SK-N-SH (cell line): ENCODE data around the gene PPP1R3G. TPM values are rescaled to one million over a fixed set of nuclear protein-coding genes. Genes with fewer than 3 reads are reported as not detected.

Experiments
- CTCF ChIA-PET: fragments of 300-600, 350-600 bp; formaldehyde crosslinking; extraction: SDS; loops from one replicate; lab custom pipeline; 2021; lab: Yijun Ruan, JAX
- POLR2A ChIA-PET: fragments of 350-600 bp; sonication (Branson Sonifier 250); formaldehyde crosslinking; extraction: SDS; loops from one replicate; lab custom pipeline; 2020; ENCODE audit warnings: antibody characterized with exemption, inconsistent platforms; lab: Yijun Ruan, JAX
- DNase-seq: peaks from one replicate; pipeline ENCODE4 v3.0.0; 2012
- H2AFZ ChIP-seq: fragments of 200-600 bp; sonication (generic); 2 replicates; pipeline ENCODE4 v1.8.1; 2016; ENCODE audit warnings: antibody characterized with exemption, mild to moderate bottlenecking, low read depth
- H3F3A ChIP-seq: fragments of 200-600 bp; sonication (generic); replicated peaks from 2 replicates; pipeline ENCODE3; 2016; ENCODE audit warnings: antibody characterized with exemption, mild to moderate bottlenecking; ENCODE audit not compliant: insufficient read depth
- H3K27ac ChIP-seq, 2 experiments: fragments of 200-500 bp in 1 of 2; fragments of 200-600 bp in 1 of 2; sonication (Bioruptor generic) in 1 of 2; sonication (generic), shearing (Covaris generic) in 1 of 2; 2 replicates each; pipeline versions ENCODE4 v1.5.1 to v1.6.1; 2014 to 2016; ENCODE audit warnings: low read depth in 2 of 2, inconsistent platforms in 1 of 2, low read length in 1 of 2, mild to moderate bottlenecking in 1 of 2, mixed read lengths in 1 of 2
- H3K27me3 ChIP-seq: fragments of 200-600 bp; sonication (generic), shearing (Covaris generic); 2 replicates; pipeline ENCODE4 v1.6.1; 2016; ENCODE audit warnings: mixed run types; ENCODE audit not compliant: insufficient read depth
- H3K36me3 ChIP-seq, 2 experiments: fragments of 200-500 bp in 1 of 2; fragments of 200-600 bp in 1 of 2; sonication (Bioruptor generic) in 1 of 2; sonication (generic) in 1 of 2; replicated peaks in 1 of 2; 2 replicates each; pipeline versions ENCODE3 to v1.5.1; 2014 to 2016; ENCODE audit warnings: low read length in 1 of 2, mild to moderate bottlenecking in 1 of 2; ENCODE audit not compliant: insufficient read depth in 2 of 2, control insufficient read depth in 1 of 2
- H3K4me1 ChIP-seq, 2 experiments: fragments of 200-500 bp in 1 of 2; fragments of 200-600 bp in 1 of 2; sonication (Bioruptor generic) in 1 of 2; sonication (generic), shearing (Covaris generic) in 1 of 2; 2 replicates each; pipeline versions ENCODE4 v1.5.1 to v1.6.1; 2014 to 2016; ENCODE audit warnings: low read depth in 1 of 2, low read length in 1 of 2, mixed run types in 1 of 2; ENCODE audit not compliant: insufficient read depth in 2 of 2, control insufficient read depth in 1 of 2
- H3K4me2 ChIP-seq: fragments of 200-600 bp; sonication (generic), shearing (Covaris generic); 2 replicates; pipeline ENCODE4 v1.6.1; 2017; ENCODE audit warnings: mixed run types
- H3K4me3 ChIP-seq, 2 experiments: fragments of 200-500 bp in 1 of 2; fragments of 200-600 bp in 1 of 2; sonication (Bioruptor generic) in 1 of 2; sonication (generic), shearing (Covaris generic) in 1 of 2; 2 replicates each; pipeline versions ENCODE4 v1.5.1 to v1.8.1; 2014 to 2016; ENCODE audit warnings: low read depth in 2 of 2, inconsistent platforms in 1 of 2, low read length in 1 of 2, mild to moderate bottlenecking in 1 of 2, mixed read lengths in 1 of 2, moderate library complexity in 1 of 2
- H3K79me2 ChIP-seq: fragments of 200-600 bp; sonication (generic); 2 replicates; pipeline ENCODE4 v1.8.1; 2017; ENCODE audit warnings: mild to moderate bottlenecking; ENCODE audit not compliant: insufficient read depth
- H3K9ac ChIP-seq: fragments of 200-600 bp; sonication (generic); 2 replicates; pipeline ENCODE4 v1.6.1; 2017; ENCODE audit warnings: mixed run types
- H3K9me2 ChIP-seq: fragments of 200-600 bp; sonication (generic); 2 replicates; pipeline ENCODE4 v1.6.1; 2017; ENCODE audit warnings: mixed run types
- H3K9me3 ChIP-seq: fragments of 200-600 bp; sonication (generic); 2 replicates; pipeline ENCODE4 v1.6.1; 2017; ENCODE audit warnings: mixed run types, mild to moderate bottlenecking, moderate library complexity
- H4K20me1 ChIP-seq: fragments of 200-600 bp; sonication (generic); 2 replicates; pipeline ENCODE4 v1.6.1; 2017; ENCODE audit warnings: mild to moderate bottlenecking, mixed run types; ENCODE audit not compliant: insufficient read depth
- CHD2 ChIP-seq: fragments of 150-350 bp; IDR thresholded peaks from 2 replicates; pipeline ENCODE4 v1.6.1; 2018; ENCODE audit warnings: low read length; ENCODE audit not compliant: partially characterized antibody
- ELF1 ChIP-seq: IDR thresholded peaks from 2 replicates; pipeline ENCODE4 v1.4.0; 2012
- EZH2phosphoT487 ChIP-seq: fragments of 200-600 bp; sonication (generic); IDR thresholded peaks from 2 replicates; pipeline ENCODE4 v1.6.1; 2017; ENCODE audit warnings: low read depth, mixed run types, mild to moderate bottlenecking, antibody characterized with exemption, moderate library complexity, borderline replicate concordance
- FOSL2 ChIP-seq: IDR thresholded peaks from 2 replicates; pipeline ENCODE4 v1.4.0; 2012; ENCODE audit warnings: low read depth, mild to moderate bottlenecking, moderate library complexity, borderline replicate concordance
- FOXJ3 ChIP-seq: sonication (generic); formaldehyde crosslinking; IDR thresholded peaks from 2 replicates; pipeline ENCODE4 v1.5.1; 2020; ENCODE audit warnings: mild to moderate bottlenecking, missing genetic modification reagents
- JUND ChIP-seq: IDR thresholded peaks from 2 replicates; pipeline ENCODE4 v1.4.0; 2012
- NFIC ChIP-seq: IDR thresholded peaks from 2 replicates; pipeline ENCODE4 v1.4.0; 2012; ENCODE audit warnings: borderline replicate concordance
- PBX3 ChIP-seq: IDR thresholded peaks from 2 replicates; pipeline ENCODE4; 2012
- RAD21 ChIP-seq: IDR thresholded peaks from 2 replicates; pipeline ENCODE4 v1.6.1; 2012; ENCODE audit warnings: mild to moderate bottlenecking, low read length
- RFX5 ChIP-seq: IDR thresholded peaks from 2 replicates; pipeline ENCODE4 v1.6.1; 2012; ENCODE audit warnings: mild to moderate bottlenecking, improper control_type of control experiment, low read length
- SIN3A ChIP-seq: IDR thresholded peaks from 2 replicates; pipeline ENCODE4 v1.6.1; 2012; ENCODE audit warnings: low read depth, mild to moderate bottlenecking, low read length, moderate library complexity, borderline replicate concordance
- SMC3 ChIP-seq: IDR thresholded peaks from 2 replicates; pipeline ENCODE4 v1.6.1; 2012; ENCODE audit warnings: low read depth, low read length, improper control_type of control experiment
- TEAD4 ChIP-seq: IDR thresholded peaks from 2 replicates; pipeline ENCODE4 v1.4.0; 2012; ENCODE audit warnings: mild to moderate bottlenecking, borderline replicate concordance; ENCODE audit not compliant: insufficient read depth
- ZBTB33 ChIP-seq: IDR thresholded peaks from 2 replicates; pipeline ENCODE4 v1.4.0; 2012; ENCODE audit warnings: low read depth, borderline replicate concordance
- WGBS: methylation state at CpG from one replicate; pipeline ENCODE4 v1.1.6; 2017; ENCODE audit warnings: low lambda C conversion rate; 5-methylcytosine and 5-hydroxymethylcytosine counted together
- polyA plus RNA-seq, 3 experiments: library from polyadenylated mRNA; depleted of rRNA; stranded (reverse); fragments of >200 nt; gene quantifications; 2 replicates each; pipeline ENCODE4 v1.2.3, GENCODE V29; 2012
- TF ChIP-seq, protein P1 (sequence below): IDR thresholded peaks from 2 replicates; pipeline ENCODE4 v1.4.0; 2012; ENCODE audit warnings: low read depth
- TF ChIP-seq, protein P2 (sequence below): fragments of 200-600 bp; sonication (generic); IDR thresholded peaks from 2 replicates; pipeline ENCODE4 v1.6.1; 2017; ENCODE audit warnings: antibody characterized with exemption, mild to moderate bottlenecking, moderate library complexity

PPP1R3G gene
- polyA plus RNA-seq, 1 of the 3 experiments (the other 2 are of a cell fraction): 0.10 TPM

DNA sequence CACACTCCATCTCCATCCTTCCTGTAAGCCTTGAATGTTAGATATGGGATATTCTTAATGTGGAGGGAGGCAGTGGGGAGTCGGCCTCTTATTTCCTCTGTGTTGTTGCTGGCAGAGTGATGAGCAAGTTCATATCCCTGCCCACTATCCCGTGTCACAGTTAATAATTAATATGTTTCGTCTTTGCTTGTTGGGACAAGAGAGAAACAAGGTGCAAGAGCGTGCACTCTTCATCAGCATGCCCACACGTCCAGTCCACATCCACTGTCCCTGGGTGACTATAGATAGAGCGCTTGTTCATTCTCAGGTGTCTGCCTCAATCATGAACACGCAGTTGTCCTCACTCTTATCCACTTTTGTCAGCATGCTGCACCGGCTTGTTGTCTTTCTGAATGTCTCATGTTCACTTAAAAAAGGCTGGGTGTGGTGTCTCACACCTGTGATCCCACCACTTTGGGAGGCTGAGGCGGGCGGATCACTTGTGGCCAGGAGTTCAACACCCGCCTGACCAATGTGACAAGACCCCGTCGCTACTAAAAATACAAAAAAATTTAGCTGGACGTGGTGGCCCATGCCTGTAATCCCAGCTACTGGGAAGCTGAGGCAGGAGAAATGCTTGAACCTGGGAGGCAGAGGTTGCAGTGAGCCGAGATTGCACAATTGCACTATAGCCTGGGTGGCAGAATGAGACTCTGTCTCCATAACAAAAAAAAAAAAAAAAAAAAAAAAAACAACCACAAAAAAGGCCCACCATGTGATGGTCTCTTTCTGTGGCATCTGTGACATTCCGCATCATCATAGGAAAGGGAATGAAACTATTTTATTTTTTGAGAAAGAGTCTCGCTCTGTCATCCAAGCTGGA is 34.2 kb downstream of the PPP1R3G start:
- no peak overlapping the region for H3K4me2 ChIP-seq
- no peaks in the 10 kb centered on the region for H3K9me3 ChIP-seq
- H2AFZ ChIP-seq: no peak overlapping the region
- TF ChIP-seq JUND: no peak
- TF ChIP-seq NFIC: no peak
- no peak for TF ChIP-seq SMC3
- TF ChIP-seq EZH2phosphoT487: no peak
- no peak for TF ChIP-seq RAD21
- TF ChIP-seq, protein P1, sequence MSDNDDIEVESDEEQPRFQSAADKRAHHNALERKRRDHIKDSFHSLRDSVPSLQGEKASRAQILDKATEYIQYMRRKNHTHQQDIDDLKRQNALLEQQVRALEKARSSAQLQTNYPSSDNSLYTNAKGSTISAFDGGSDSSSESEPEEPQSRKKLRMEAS: no peak
- no peak for TF ChIP-seq ZBTB33
- TF ChIP-seq, protein P2, sequence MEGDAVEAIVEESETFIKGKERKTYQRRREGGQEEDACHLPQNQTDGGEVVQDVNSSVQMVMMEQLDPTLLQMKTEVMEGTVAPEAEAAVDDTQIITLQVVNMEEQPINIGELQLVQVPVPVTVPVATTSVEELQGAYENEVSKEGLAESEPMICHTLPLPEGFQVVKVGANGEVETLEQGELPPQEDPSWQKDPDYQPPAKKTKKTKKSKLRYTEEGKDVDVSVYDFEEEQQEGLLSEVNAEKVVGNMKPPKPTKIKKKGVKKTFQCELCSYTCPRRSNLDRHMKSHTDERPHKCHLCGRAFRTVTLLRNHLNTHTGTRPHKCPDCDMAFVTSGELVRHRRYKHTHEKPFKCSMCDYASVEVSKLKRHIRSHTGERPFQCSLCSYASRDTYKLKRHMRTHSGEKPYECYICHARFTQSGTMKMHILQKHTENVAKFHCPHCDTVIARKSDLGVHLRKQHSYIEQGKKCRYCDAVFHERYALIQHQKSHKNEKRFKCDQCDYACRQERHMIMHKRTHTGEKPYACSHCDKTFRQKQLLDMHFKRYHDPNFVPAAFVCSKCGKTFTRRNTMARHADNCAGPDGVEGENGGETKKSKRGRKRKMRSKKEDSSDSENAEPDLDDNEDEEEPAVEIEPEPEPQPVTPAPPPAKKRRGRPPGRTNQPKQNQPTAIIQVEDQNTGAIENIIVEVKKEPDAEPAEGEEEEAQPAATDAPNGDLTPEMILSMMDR: no peak
- TF ChIP-seq SIN3A: no peak
- TF ChIP-seq CHD2: no peak
- TF ChIP-seq RFX5: no peak
- no peak for DNase-seq
- no peaks in the 10 kb centered on the region for H3F3A ChIP-seq
- POLR2A ChIA-PET: no interaction called here
- H3K36me3 ChIP-seq: no peaks in the 10 kb centered on the region
- no peaks in the 10 kb centered on the region for H3K9me2 ChIP-seq
- H3K4me1 ChIP-seq: peaks cover 5 to 6% of the 10 kb centered on the region in 2 experiments; a peak in 2 of 4 replicates
- no peak overlapping the region for H3K9ac ChIP-seq
- WGBS: 94% methylated on average over 17 of the region's 17 CpGs
- no peaks in the 10 kb centered on the region for H3K27me3 ChIP-seq
- H3K27ac ChIP-seq: no peak overlapping the region
- H4K20me1 ChIP-seq: no peaks in the 10 kb centered on the region
- H3K79me2 ChIP-seq: no peaks in the 10 kb centered on the region
- no peak overlapping the region for H3K4me3 ChIP-seq
- CTCF ChIA-PET: no interaction called here

DNA sequence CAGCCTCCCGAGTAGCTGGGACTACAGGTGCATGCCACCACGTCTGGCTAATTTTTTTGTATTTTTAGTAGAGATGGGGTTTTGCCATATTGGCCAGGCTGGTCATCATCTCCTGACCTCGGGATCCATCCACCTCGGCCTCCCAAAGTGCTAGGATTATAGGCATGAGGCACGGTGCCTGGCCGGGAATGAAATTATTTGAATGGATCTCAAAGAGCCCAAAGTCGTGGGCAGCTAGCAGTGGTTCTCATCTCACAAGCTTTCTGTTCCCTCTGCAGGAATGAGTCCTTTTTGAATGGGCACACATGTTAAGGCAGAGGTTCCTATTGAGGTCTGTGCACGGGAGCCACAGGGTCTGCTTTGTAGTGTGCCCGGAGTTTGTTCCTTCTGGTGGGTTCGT is 34.9 kb downstream of the PPP1R3G start:
- Histone ChIP-seq H3K4me3 (no peak overlapping the region), H3K9me3 (no peaks in the 10 kb centered on the region), H3K4me2 (no peak overlapping the region), H3K79me2 (no peaks in the 10 kb centered on the region), H2AFZ (no peak overlapping the region), H4K20me1 (no peaks in the 10 kb centered on the region), H3K9ac (no peak overlapping the region), H3K27me3 (no peaks in the 10 kb centered on the region), H3K9me2 (no peaks in the 10 kb centered on the region), H3K36me3 (no peaks in the 10 kb centered on the region), H3F3A (no peaks in the 10 kb centered on the region), H3K27ac (no peak overlapping the region), H3K4me1 (peaks cover 5 to 6% of the 10 kb centered on the region in 2 experiments; a peak in 2 of 4 replicates)
- ChIA-PET POLR2A (no interaction called here), CTCF (interaction anchor here (1.2 kb wide), 1 partner anchor 24 kb away, joined by 7 read pairs; no protein-coding TSS in a partner anchor)
- no peak for DNase-seq
- WGBS: 97% methylated on average over 10 of the region's 10 CpGs
- TF ChIP-seq FOSL2 (no peak), RAD21 (no peak), NFIC (no peak), EZH2phosphoT487 (no peak), TEAD4 (no peak), ELF1 (no peak), PBX3 (no peak), ZBTB33 (no peak), FOXJ3 (no peak), SIN3A (no peak)
- TF ChIP-seq, protein P1: no peak
